MCF 10A (cell line): Measurements from ENCODE around the gene SLC6A9. TPM values are rescaled to one million over a fixed set of nuclear protein-coding genes. Genes with fewer than 3 reads are reported as not detected.
A peak's percentile ranks its signal among the peaks of the same experiment; 100 is the strongest.

Experiments used
- BruUV-seq: library from RNA; stranded (reverse); fragments of 400-500 nt; replicated peaks from 2 replicates; lab custom pipeline; 2021; lab: Mats Ljungman, UMichigan
- CTCF ChIA-PET: fragments of 300-600 bp; sonication (Branson Sonifier 250); formaldehyde crosslinking; extraction: SDS; loops from one replicate; lab custom pipeline; 2021; ENCODE audit warnings: antibody characterized with exemption, inconsistent platforms; lab: Yijun Ruan, JAX
- POLR2A ChIA-PET: fragments of 300-600, 350-650 bp; sonication (Branson Sonifier 250); formaldehyde crosslinking; extraction: SDS; loops from one replicate; lab custom pipeline; 2020; ENCODE audit warnings: antibody characterized with exemption, inconsistent platforms; lab: Yijun Ruan, JAX
- DNase-seq: peaks from one replicate; pipeline ENCODE4 v3.0.0-alpha.2; 2018; ENCODE audit not compliant: unreplicated experiment
- H3K27ac Mint-ChIP-seq: one replicate; pipeline ENCODE4 v1.8.0; 2022; ENCODE audit warnings: mild to moderate bottlenecking, low read depth, mixed read lengths; ENCODE audit not compliant: unreplicated experiment
- H3K27me3 Mint-ChIP-seq: one replicate; pipeline ENCODE4 v1.8.0; 2022; ENCODE audit warnings: mixed read lengths; ENCODE audit not compliant: insufficient read depth, unreplicated experiment
- H3K36me3 Mint-ChIP-seq: one replicate; pipeline ENCODE4 v1.8.0; 2022; ENCODE audit warnings: mild to moderate bottlenecking, moderate library complexity, mixed read lengths; ENCODE audit not compliant: insufficient read depth, unreplicated experiment
- H3K4me1 Mint-ChIP-seq: one replicate; pipeline ENCODE4 v1.8.0; 2022; ENCODE audit warnings: mixed read lengths; ENCODE audit not compliant: insufficient read depth, unreplicated experiment
- H3K4me3 Mint-ChIP-seq: one replicate; pipeline ENCODE4 v1.8.0; 2022; ENCODE audit warnings: mild to moderate bottlenecking, moderate library complexity, mixed read lengths; ENCODE audit not compliant: unreplicated experiment
- H3K9me3 Mint-ChIP-seq: one replicate; pipeline ENCODE4 v1.8.0; 2022; ENCODE audit warnings: mixed read lengths; ENCODE audit not compliant: unreplicated experiment
- intact Hi-C: fragments of 100-400 bp; cut with micrococcal nuclease; formaldehyde crosslinking; loops from 2 replicates; pipeline ENCODE4 v1.14.1; 2022
- total RNA-seq: library from RNA; stranded (reverse); gene quantifications from 2 replicates; pipeline ENCODE4 v1.2.3, GENCODE V29; 2022
- TF ChIP-seq, protein P1 (sequence below): fragments of 200-600 bp; IDR thresholded peaks from one replicate; pipeline ENCODE4 v1.8.0; 2022; ENCODE audit warnings: antibody characterized with exemption, mild to moderate bottlenecking; ENCODE audit not compliant: unreplicated experiment

The SLC6A9 gene
- total RNA-seq, 1 experiment from 2014 or later: 64.9 TPM

DNA sequence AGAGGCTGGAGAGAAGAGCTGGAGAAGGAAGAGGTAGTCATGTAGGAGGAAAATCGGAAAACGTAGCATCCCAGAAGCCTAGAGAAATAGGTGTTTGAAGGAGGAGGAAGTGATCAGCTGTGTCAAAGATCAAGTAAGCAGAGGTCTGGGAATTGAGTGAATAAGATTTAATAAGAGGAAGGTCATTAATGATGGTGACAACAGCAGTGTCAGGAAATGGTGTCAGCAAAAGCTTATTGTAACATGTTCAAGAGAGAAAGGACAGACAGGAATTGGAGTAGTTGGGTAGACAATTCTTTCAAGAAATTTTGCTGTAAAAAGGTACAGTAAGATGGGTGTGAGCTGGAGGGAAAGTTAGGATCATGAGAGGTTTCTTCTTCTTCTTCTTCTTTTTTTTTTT, 41.6 kb upstream of the SLC6A9 start:
- BruUV-seq: no TSS peak
- no peak overlapping the region for H3K27ac Mint-ChIP-seq
- CTCF ChIA-PET: interaction anchor here (0.7 to 0.9 kb wide), 2 partner anchors 25 to 119 kb away, joined by 3 read pairs; no protein-coding TSS in a partner anchor
- no peaks in the 10 kb centered on the region for H3K9me3 Mint-ChIP-seq
- no peaks in the 10 kb centered on the region for H3K36me3 Mint-ChIP-seq
- H3K4me3 Mint-ChIP-seq: no peak overlapping the region
- intact Hi-C loops: no loop called here
- no peak for DNase-seq
- POLR2A ChIA-PET: interaction anchor here (1.1 kb wide), 1 partner anchor 11 kb away, joined by 4 read pairs; no protein-coding TSS in a partner anchor
- no peaks in the 10 kb centered on the region for H3K27me3 Mint-ChIP-seq
- TF ChIP-seq, protein P1, sequence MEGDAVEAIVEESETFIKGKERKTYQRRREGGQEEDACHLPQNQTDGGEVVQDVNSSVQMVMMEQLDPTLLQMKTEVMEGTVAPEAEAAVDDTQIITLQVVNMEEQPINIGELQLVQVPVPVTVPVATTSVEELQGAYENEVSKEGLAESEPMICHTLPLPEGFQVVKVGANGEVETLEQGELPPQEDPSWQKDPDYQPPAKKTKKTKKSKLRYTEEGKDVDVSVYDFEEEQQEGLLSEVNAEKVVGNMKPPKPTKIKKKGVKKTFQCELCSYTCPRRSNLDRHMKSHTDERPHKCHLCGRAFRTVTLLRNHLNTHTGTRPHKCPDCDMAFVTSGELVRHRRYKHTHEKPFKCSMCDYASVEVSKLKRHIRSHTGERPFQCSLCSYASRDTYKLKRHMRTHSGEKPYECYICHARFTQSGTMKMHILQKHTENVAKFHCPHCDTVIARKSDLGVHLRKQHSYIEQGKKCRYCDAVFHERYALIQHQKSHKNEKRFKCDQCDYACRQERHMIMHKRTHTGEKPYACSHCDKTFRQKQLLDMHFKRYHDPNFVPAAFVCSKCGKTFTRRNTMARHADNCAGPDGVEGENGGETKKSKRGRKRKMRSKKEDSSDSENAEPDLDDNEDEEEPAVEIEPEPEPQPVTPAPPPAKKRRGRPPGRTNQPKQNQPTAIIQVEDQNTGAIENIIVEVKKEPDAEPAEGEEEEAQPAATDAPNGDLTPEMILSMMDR: no peak
- H3K4me1 Mint-ChIP-seq: no peaks in the 10 kb centered on the region

DNA sequence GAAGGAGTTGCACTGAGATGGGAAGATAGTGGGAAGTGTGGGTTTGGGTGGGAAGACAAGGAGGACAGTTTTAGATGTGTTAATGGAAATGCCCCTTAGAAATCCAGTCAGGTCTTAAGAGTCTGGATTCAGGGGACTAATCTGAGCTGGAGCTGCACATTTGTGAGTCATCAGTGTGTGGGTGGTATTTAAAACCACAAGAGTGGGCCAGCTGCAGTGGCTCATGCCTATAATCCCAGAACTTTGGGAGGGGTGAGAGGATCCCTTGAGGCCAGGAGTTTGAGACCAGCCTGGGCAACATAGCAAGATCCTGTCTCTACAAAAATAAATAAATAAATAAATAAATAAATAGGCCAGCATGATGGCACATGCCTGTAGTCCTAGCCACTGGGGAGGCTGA, 40.9 kb upstream of the SLC6A9 start:
- Mint-ChIP-seq H3K4me1 (no peaks in the 10 kb centered on the region), H3K9me3 (no peaks in the 10 kb centered on the region), H3K27me3 (no peaks in the 10 kb centered on the region), H3K27ac (no peak overlapping the region), H3K4me3 (no peak overlapping the region), H3K36me3 (no peaks in the 10 kb centered on the region)
- ChIA-PET CTCF (interaction anchor here (0.9 kb wide), 1 partner anchor 25 kb away, joined by 3 read pairs; no protein-coding TSS in a partner anchor), POLR2A (interaction anchor here (1.1 kb wide), 1 partner anchor 11 kb away, joined by 4 read pairs; no protein-coding TSS in a partner anchor)
- TF ChIP-seq, protein P1: no peak
- BruUV-seq: no TSS peak
- DNase-seq: peak; percentile 74
- intact Hi-C loops: no loop called here

DNA sequence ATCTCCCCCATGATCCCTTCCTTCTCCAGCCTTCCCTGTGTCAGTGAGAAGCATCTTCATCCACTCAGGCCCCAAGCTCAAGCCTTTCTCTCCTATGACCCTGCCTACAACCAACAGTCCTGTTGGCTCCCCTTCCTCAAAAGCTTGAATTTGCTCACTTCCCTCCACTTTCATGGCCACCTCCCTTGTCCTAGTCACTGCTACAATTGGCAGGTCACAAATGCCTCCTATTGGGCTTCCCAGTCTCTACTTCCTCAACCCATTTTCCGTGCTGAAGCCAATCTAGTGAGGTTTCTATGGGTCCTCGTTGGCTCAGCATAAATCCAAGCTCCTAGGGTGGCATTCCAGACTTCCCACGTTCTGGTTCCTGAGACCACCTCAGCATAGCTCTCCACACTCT, 40.2 kb upstream of the SLC6A9 start:
- intact Hi-C loops: no loop called here
- Mint-ChIP-seq H3K27ac (no peak overlapping the region), H3K36me3 (no peaks in the 10 kb centered on the region), H3K4me1 (no peaks in the 10 kb centered on the region), H3K27me3 (no peaks in the 10 kb centered on the region), H3K9me3 (no peaks in the 10 kb centered on the region), H3K4me3 (no peak overlapping the region)
- ChIA-PET CTCF (interaction anchor here (0.6 kb wide), 2 partner anchors 165 to 463 kb away, joined by 3 read pairs; no protein-coding TSS in a partner anchor), POLR2A (interaction anchor here (0.6 kb wide), 2 partner anchors 84 to 576 kb away, joined by 3 read pairs; no protein-coding TSS in a partner anchor)
- TF ChIP-seq, protein P1: no peak
- no peak for DNase-seq
- no TSS peak for BruUV-seq

DNA sequence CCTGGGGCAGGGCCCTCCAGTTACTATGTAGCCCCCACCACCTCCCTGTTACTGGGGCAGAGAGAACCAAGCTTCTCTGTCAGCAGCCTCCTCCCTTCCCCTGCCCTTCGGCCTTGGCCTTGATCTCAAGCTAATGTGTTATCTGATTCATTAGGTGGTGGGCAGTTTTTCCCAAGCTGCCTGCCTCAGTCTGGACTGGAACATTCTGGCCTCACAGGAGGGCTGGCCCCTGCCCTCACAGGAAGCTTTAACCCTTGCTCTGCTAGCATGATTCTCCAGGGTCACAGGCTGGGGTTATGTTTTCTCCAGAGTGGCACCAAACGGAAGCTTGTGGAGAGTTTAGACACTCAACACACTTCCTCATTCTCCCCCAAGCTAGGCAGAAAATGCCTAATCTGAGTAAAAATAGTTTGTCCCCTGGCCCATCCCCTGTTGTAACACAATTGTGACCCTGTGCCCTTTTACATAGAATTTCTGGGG, 37.2 kb upstream of the SLC6A9 start:
- Mint-ChIP-seq H3K4me3 (no peak overlapping the region), H3K27ac (no peak overlapping the region), H3K36me3 (no peaks in the 10 kb centered on the region), H3K4me1 (no peaks in the 10 kb centered on the region), H3K9me3 (no peaks in the 10 kb centered on the region), H3K27me3 (no peaks in the 10 kb centered on the region)
- CTCF ChIA-PET: interaction anchor here (0.7 kb wide), 1 partner anchor 20 kb away, joined by 5 read pairs; no protein-coding TSS in a partner anchor
- no TSS peak for BruUV-seq
- TF ChIP-seq, protein P1: no peak
- intact Hi-C loops: no loop called here
- DNase-seq: no peak
- POLR2A ChIA-PET: interaction anchor here (0.7 kb wide), 1 partner anchor 809 kb away, joined by 3 read pairs; no protein-coding TSS in a partner anchor
